ENCODE results near the gene TESPA1. TPM values are rescaled to one million over a fixed set of nuclear protein-coding genes. Genes with fewer than 3 reads are reported as not detected.
"Not testable (repeated sequence)": the region's sequence is repeated elsewhere in the genome, so short reads cannot be mapped to it uniquely, and the experiment has no call there.

Gene TESPA1
- total RNA-seq, 4 donors from 2014 or later: 1.1 to 4.6 (median 2.6) TPM

DNA sequence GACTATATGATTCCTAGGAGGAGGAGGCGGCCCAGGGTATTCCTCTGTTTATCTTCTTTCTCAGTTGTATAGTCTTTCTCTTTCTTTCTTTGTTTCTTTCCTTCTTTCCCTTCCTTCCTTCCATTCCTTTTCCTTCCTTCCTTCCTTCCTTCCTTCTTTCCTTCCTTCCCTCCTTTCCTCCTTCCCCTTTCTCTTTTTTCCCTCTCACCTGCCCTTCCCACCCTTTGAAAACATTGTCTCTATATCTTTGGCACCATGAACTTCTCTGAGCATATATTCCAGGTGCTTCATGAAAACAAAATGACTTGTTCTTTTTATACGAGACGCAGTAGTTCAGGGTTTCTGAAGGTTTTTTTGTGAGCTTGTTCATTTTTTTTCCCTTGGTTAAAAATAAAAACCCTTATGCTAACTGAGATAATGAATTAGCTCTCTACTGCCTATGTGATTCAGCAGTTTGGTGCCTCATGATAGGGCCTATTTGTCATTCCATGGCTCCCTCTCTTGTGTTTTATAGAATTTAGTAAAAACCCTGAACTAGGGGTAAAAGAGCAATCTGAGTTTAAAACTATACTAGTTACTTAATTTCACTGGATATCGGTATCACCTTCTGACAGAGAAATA, 3.2 kb upstream of the TESPA1 start:
- no peaks in the 10 kb centered on the region for H3K36me3 ChIP-seq
- H3K27me3 ChIP-seq: no peaks in the 10 kb centered on the region
- no peak overlapping the region for H3K27ac ChIP-seq (replicated peaks in 1 of 4)
- no peak for DNase-seq (ENCODE audit: extremely low spot score)
- H3K4me3 ChIP-seq: no peak overlapping the region
- 49% methylated on average over 4 of the region's 4 CpGs for WGBS
- peaks cover 0 to 14% (median 12%) of the 10 kb centered on the region in 4 donors for H3K4me1 ChIP-seq
- no peaks in the 10 kb centered on the region for H3K9me3 ChIP-seq
- no peak for TF ChIP-seq POLR2A (IDR thresholded peaks at IDR 0.05; ENCODE audit: low read depth)
- intact Hi-C loops (cut with DNase I): no loop called here

DNA sequence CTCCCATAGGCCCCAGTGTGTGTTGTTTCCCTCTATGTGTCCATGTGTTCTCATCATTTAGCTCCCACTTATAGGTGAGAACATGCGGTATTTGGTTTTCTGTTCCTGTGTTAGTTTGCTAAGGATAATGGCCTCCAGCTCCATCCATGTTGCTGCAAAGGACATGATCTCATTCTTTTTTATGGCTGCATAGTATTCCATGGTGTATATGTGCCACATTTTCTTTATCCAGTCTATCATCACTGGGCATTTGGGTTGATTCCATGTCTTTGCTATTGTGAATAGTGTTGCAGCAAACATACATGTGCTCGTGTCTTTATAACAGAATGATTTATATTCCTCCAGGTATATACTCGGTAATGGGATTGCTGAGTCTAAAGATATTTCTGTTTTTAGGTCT, 2.2 kb upstream of the TESPA1 start:
- H3K4me1 ChIP-seq: peaks cover 0 to 14% (median 12%) of the 10 kb centered on the region in 4 donors
- WGBS: 89% methylated on average over 3 of the region's 3 CpGs
- DNase-seq (ENCODE audit: extremely low spot score); intact Hi-C loops (cut with DNase I); H3K36me3 ChIP-seq; H3K9me3 ChIP-seq; H3K27ac ChIP-seq (replicated peaks in 1 of 4); H3K27me3 ChIP-seq; H3K4me3 ChIP-seq: not testable (repeated sequence)

DNA sequence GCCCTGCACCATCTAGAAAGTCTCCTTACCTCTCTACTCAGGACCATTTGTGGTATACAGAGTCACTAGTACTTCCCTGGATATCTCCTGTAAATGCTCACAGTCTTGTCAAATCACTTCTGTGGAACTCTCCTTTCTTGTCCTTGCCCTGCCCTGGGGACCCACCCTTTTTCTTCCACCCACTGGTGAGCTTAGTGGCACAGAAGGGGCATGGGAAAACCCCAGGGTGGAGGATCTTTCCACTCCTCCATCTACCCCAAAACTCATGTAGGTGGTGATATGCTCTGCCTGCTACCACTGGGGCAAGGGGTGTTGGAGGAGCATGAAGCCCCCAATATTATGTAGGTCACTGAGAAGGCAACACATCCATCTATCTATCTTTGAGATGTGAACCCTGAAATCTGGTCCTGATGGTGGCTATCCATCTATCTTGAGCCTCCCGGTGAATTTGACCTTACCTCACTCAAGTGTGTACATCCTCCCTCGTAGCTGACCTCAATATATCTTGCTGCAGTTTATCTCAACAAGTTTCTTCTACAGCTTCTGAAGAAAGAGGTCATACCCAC, 943 bp downstream of the TESPA1 start:
- intact Hi-C loops (cut with DNase I): no loop called here
- DNase-seq (ENCODE audit: extremely low spot score): no peak
- Histone ChIP-seq H3K4me1 (peaks cover 0 to 4% (median 2%) of the 10 kb centered on the region in 4 donors), H3K4me3 (no peak overlapping the region), H3K9me3 (no peaks in the 10 kb centered on the region), H3K27ac (replicated peaks in 1 of 4) (no peak overlapping the region), H3K36me3 (no peaks in the 10 kb centered on the region), H3K27me3 (no peaks in the 10 kb centered on the region)
- 81% methylated on average over 2 of the region's 2 CpGs for WGBS
- no peak for TF ChIP-seq EP300 (IDR thresholded peaks at IDR 0.05)
- no peak for TF ChIP-seq POLR2A (IDR thresholded peaks at IDR 0.05; ENCODE audit: low read depth)
- no peak for TF ChIP-seq POLR2AphosphoS5 (IDR thresholded peaks at IDR 0.05)
- TF ChIP-seq, protein P1, sequence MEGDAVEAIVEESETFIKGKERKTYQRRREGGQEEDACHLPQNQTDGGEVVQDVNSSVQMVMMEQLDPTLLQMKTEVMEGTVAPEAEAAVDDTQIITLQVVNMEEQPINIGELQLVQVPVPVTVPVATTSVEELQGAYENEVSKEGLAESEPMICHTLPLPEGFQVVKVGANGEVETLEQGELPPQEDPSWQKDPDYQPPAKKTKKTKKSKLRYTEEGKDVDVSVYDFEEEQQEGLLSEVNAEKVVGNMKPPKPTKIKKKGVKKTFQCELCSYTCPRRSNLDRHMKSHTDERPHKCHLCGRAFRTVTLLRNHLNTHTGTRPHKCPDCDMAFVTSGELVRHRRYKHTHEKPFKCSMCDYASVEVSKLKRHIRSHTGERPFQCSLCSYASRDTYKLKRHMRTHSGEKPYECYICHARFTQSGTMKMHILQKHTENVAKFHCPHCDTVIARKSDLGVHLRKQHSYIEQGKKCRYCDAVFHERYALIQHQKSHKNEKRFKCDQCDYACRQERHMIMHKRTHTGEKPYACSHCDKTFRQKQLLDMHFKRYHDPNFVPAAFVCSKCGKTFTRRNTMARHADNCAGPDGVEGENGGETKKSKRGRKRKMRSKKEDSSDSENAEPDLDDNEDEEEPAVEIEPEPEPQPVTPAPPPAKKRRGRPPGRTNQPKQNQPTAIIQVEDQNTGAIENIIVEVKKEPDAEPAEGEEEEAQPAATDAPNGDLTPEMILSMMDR (IDR thresholded peaks at IDR 0.05): no peak

DNA sequence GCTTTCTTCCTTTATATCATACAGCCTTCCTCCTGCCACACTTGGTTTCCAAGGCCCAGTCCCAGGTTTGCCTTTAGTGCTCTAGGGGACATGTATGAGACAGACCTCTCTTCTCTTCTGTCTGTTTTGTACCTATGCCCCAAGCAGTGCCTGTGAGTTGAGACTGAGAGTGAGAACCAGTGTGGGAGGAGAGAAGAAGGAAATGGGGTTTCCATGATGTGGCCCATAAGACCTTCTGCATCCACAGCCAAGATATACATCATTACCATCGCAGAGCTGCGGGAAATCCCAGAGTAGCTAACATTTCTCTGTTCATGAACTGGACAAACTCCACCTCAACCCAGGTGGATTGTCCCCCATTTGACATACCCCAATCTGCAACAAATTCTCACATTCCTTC, 2.8 kb downstream of the TESPA1 start:
- Histone ChIP-seq H3K4me3 (no peak overlapping the region), H3K27me3 (no peaks in the 10 kb centered on the region), H3K36me3 (no peaks in the 10 kb centered on the region), H3K9me3 (no peaks in the 10 kb centered on the region), H3K4me1 (no peaks in the 10 kb centered on the region), H3K27ac (replicated peaks in 1 of 4) (no peak overlapping the region)
- no peak for DNase-seq (ENCODE audit: extremely low spot score)
- 93% methylated on average over 2 of the region's 2 CpGs for WGBS
- intact Hi-C loops (cut with DNase I): no loop called here
- TF ChIP-seq POLR2AphosphoS5 (IDR thresholded peaks at IDR 0.05) (no peak), POLR2A (IDR thresholded peaks at IDR 0.05; ENCODE audit: low read depth) (no peak), EP300 (IDR thresholded peaks at IDR 0.05) (no peak)
- TF ChIP-seq, protein P1 (IDR thresholded peaks at IDR 0.05): no peak

DNA sequence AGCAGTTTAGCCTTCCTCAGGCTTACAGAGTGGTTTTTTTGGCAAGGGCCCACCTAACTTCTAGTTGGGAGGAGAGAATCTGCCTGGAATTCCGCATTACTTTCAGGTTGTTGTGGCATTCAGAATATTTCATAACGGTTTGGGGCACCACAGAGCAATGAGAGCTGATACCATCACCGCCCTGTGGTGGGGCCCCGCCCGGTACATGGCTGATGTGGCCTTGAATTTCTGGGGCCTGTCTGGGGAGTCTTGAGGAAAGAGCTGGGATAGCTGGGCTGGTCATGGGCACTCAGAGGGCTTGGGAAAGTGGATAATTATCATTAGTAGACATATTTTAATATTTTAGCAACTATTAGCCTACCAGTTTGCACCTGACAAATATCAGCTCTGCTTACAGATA, 4.2 kb downstream of the TESPA1 start:
- 62% methylated on average over 5 of the region's 5 CpGs for whole genome bisulfite sequencing
- Histone ChIP-seq H3K36me3 (no peaks in the 10 kb centered on the region), H3K27me3 (no peaks in the 10 kb centered on the region), H3K4me1 (no peaks in the 10 kb centered on the region), H3K27ac (replicated peaks in 1 of 4) (no peak overlapping the region), H3K9me3 (no peaks in the 10 kb centered on the region), H3K4me3 (no peak overlapping the region)
- no peak for DNase-seq (ENCODE audit: extremely low spot score)
- TF ChIP-seq, protein P1 (IDR thresholded peaks at IDR 0.05): no peak
- TF ChIP-seq POLR2AphosphoS5 (IDR thresholded peaks at IDR 0.05) (no peak), EP300 (IDR thresholded peaks at IDR 0.05) (no peak), POLR2A (IDR thresholded peaks at IDR 0.05; ENCODE audit: low read depth) (no peak)
- intact Hi-C loops (cut with DNase I): no loop called here

DNA sequence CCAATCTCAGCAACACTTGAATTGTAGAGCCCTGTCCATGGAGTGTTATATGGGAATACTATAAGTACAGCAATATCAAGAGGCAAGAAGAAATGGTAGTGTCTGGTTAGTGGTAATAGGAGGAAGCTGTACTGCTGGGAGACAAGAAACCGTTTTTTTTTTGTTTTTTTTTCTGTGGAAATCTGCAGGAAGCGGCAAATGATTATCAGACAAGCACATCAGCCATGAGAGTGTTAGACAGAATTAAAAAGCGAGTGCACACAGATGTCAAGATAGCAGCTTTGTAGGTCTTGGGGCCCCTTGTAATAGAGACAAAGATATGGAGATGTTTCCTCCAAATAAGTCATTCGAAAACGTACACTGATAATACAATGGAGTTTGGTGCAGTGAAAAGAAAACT, 6.7 kb downstream of the TESPA1 start:
- Histone ChIP-seq H3K4me3 (no peak overlapping the region), H3K36me3 (no peaks in the 10 kb centered on the region), H3K27me3 (no peaks in the 10 kb centered on the region), H3K9me3 (no peaks in the 10 kb centered on the region), H3K4me1 (no peaks in the 10 kb centered on the region), H3K27ac (replicated peaks in 1 of 4) (no peak overlapping the region)
- no peak for DNase-seq (ENCODE audit: extremely low spot score)
- WGBS: 75% methylated on average over 5 of the region's 5 CpGs
- intact Hi-C loops (cut with DNase I): no loop called here
- TF ChIP-seq, protein P1 (IDR thresholded peaks at IDR 0.05): no peak
- TF ChIP-seq EP300 (IDR thresholded peaks at IDR 0.05) (no peak), POLR2A (IDR thresholded peaks at IDR 0.05; ENCODE audit: low read depth) (no peak), POLR2AphosphoS5 (IDR thresholded peaks at IDR 0.05) (no peak)

All from esophagus muscularis mucosa (tissue), 4 donors.